Measurements from ENCODE around the gene KLB.
"Not testable (repeated sequence)": the region's sequence is repeated elsewhere in the genome, so short reads cannot be mapped to it uniquely, and the experiment has no call there.

The KLB gene

DNA sequence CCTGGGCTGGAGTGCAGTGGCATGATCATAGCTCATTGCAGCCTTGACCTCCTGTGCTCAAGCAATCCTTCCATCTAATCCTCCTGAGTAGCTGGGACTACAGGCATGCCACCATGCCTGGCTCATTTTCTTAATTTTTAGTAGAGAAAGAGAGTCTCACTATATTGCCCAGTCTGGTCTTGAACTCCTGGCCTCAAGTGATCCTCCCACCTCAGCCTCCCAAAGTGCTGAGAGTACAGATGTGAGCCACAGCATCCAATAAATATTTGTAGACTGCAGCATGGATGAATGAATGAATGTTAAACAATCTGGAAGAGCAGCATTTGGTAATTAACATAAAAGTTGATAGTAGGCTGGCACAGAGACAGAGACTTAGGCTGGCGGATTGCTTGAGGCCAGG, 20.0 kb downstream of the KLB start:
- DNase-seq (ENCODE audit: low spot score): no peak

DNA sequence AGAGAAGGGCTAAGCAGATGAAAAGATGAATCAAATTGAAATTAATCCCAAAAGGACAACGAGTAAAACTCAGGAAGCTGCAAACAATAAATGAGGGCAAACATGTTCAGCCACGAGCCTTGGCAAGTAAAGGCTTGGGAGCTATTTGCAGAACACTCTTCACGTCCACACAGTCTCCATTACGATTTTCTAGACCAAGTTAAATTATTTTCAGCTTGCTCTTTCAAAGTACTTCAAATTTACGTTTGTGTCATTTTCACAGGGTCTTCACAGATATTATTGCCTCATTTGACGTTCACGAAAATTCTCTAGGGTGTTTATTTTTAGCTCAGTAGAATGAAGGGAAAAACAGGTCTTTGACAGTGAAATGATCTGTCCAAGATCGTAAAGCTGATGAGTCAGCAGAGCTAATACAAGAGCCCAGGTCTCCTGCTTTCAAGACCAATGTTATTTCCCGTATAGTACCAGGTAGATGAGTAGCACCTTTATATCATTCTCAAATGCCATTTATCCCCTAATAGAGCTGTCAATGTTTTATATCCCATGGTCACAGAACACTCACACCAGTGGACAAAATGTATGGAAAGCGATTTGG, 20.9 kb downstream of the KLB start:
- DNase-seq (ENCODE audit: low spot score): no peak

DNA sequence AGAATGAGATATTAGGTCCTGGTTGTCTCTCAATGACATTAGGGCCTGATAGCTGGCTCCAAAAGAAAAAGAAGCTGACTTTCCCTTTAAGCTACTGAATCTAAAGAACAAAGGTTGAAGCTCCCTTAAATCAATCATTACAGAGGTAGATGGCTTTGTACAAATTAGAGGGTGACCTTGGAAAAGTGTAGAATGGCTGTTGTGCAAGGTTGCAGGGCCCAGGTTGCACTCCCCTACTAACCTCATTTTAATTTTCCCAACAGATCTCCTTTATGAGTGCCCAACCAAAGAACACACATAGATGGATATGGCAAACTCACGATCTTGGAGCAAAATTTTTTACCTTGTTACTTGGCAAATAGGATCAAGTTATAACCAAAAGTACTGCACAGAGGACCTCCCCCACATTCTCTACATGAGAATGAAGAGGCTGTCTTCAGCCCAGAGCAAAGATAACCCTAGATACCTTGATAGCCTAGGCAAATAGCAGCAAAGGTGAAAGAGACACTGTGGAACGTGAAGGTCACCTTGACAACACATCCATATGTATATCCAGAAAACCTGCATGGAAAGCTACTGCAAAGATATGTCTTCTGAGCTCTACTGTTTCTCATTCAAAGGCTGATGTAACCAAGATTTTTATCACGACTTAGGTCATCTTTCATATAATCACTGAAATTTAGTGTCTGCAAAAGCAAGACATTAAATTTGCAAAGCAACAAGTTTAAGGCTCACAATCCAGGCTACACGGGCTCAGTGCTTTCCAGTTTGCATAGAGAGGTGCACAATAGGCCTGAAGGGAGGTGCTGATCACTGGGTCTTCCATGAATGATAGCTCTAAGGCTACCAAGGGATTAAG, 23.0 kb downstream of the KLB start:
- no peak for DNase-seq (ENCODE audit: low spot score)

DNA sequence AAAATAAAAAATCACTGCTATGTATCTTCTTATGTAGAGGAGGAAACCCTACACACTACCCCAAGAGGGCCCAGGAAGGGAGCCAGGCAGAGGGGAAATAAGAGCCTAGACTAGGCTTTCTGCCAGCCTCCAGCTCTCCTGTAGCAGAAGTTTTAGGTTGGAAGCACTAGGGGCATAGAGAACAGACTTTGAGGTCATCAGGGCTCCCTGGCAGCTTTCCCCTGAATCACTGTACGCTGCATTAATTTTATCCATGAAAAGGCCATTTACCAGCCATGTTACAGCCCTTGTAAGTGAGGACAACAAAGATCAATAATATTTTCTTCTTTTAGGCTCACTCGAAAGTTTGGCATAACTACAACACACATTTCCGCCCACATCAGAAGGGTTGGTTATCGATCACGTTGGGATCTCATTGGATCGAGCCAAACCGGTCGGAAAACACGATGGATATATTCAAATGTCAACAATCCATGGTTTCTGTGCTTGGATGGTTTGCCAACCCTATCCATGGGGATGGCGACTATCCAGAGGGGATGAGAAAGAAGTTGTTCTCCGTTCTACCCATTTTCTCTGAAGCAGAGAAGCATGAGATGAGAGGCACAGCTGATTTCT, 27.3 kb downstream of the KLB start:
- no peak for DNase-seq (ENCODE audit: low spot score)

DNA sequence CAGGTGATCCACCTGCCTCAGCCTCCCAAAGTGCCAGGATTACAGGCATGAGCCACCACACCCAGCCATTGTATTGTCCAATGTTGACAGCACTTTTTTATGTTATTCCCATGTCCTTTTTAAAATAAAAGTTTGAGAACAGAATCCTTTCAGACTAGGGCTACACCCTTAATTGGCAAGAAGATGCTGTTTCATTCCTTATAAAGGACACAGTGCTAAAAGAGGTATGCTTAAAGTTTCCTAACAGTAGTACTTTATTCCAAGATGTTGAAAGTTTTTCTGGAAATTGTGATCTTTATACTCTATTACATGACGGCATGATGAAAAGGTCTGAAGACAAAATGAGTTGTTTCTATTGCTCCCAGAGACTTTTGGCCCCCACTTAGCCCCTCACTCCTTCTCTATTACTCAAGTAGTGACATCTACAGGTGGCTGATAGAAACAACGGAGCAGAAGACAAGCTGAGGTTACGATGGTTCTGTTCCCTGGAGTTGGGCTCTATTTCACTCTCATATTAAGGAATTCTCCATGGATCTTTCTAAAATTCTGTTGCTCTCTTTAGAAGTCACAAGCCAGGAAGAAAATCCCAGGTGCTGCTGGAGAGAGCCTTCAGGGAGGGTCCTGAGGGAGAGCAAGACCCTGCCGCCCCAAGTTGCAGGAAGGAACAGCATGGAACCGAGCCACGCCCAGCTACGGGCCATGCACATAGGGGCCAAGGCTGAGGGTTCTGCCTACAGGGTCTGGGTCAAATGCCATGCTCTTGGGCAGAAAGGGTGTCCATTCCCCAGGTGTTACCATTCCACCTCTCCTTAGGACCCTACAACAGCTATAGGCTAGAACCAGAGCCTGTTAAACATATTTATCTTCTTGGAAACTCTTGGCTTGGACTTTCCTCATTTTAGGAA, 29.2 kb downstream of the KLB start:
- no peak for DNase-seq (ENCODE audit: low spot score)

DNA sequence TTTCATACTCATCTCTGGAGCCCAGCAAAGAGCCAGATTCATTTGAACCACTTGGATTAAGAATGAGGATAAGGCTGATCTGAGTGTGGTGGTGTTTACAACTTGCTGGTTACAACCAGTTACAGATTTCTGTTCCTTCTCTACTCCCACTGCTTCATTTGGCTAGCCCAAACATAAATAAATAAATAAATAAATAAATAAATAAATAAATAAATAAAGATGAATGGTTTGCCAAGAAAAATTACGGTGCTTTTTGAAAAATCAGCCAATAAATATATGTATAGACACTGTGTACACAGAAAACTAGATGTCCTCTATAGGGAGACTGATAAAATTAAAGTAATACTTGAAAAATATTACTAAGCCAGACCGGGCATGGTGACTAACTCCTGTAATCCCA, 34.9 kb downstream of the KLB start:
- DNase-seq (ENCODE audit: low spot score): no peak

DNA sequence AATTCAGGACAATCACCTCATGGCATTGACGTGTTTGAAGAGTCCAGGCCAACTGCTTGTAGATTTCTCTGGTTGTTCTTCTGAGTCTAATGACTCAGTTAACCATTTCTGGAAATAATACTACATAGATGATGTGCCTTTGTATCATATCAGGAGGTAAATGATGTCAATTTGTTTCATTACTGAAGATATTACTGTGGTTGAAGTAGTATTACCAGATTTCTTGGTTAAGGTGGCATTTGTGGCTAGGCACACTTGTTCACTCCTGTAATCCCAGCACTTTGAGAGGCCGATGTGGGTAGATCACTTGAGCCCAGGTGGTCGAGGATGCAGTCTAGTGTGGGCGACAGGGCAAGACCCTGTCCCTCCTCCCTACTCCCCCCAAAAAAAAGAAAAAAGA, 36.3 kb downstream of the KLB start:
- no peak for DNase-seq (ENCODE audit: low spot score)

DNA sequence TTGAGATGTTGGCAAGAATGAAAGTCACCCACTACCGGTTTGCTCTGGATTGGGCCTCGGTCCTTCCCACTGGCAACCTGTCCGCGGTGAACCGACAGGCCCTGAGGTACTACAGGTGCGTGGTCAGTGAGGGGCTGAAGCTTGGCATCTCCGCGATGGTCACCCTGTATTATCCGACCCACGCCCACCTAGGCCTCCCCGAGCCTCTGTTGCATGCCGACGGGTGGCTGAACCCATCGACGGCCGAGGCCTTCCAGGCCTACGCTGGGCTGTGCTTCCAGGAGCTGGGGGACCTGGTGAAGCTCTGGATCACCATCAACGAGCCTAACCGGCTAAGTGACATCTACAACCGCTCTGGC, 39.7 kb downstream of the KLB start:
- no peak for DNase-seq (ENCODE audit: low spot score)

DNA sequence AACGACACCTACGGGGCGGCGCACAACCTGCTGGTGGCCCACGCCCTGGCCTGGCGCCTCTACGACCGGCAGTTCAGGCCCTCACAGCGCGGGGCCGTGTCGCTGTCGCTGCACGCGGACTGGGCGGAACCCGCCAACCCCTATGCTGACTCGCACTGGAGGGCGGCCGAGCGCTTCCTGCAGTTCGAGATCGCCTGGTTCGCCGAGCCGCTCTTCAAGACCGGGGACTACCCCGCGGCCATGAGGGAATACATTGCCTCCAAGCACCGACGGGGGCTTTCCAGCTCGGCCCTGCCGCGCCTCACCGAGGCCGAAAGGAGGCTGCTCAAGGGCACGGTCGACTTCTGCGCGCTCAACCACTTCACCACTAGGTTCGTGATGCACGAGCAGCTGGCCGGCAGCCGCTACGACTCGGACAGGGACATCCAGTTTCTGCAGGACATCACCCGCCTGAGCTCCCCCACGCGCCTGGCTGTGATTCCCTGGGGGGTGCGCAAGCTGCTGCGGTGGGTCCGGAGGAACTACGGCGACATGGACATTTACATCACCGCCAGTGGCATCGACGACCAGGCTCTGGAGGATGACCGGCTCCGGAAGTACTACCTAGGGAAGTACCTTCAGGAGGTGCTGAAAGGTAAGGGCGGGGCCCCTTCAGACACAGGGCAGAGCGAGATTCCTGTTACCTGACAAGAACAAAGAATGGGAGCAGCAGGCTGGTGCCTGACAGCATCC, 40.3 kb downstream of the KLB start:
- peak; percentile 48 for DNase-seq (ENCODE audit: low spot score)

DNA sequence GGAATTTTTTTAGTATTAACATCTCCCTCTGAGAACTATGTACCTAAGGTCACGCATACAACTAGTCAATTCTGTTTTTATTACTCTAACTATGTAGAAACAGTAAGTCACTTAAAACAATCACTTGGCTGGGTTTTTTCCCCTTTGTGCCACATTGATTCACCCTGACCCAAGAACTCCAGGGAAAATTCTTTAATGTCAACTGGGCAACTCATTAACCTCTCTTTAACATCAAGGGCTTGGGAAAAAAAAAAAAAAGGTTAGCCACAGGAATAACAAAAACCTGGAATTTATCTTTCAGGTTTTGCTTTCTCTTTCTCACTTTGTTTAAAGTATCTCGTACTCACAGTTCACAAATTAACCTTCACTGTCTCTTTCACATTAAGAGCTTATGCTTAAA, 43.9 kb downstream of the KLB start:
- no peak for DNase-seq (ENCODE audit: low spot score)

DNA sequence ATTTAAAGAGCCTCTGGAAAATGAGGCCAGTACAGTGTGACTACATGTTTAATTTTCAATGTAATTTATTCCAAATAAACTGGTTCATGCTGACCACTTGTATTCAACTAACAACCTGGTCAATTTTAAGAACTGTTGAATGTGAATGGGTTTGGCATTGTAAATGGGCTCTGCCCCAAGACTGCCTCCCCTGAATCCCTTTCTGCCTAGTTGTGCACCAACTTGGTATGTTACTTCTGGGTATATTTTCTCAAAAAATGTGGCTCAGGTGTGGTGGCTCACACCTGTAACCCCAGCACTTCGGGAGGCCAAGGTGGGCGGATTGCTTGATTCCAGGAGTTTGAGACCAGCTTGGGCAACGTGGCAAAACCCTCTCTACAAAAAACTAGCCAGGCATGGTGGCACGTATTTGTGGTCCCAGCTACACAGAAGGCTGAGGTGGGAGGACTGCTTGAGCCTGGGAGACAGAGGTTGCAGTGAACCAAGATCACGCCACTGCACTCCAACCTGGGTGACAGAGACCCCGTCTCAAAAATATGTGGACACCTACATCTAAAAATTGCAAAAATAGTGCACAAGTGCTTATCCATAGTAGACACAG, 44.8 kb downstream of the KLB start:
- DNase-seq (ENCODE audit: low spot score): no peak

DNA sequence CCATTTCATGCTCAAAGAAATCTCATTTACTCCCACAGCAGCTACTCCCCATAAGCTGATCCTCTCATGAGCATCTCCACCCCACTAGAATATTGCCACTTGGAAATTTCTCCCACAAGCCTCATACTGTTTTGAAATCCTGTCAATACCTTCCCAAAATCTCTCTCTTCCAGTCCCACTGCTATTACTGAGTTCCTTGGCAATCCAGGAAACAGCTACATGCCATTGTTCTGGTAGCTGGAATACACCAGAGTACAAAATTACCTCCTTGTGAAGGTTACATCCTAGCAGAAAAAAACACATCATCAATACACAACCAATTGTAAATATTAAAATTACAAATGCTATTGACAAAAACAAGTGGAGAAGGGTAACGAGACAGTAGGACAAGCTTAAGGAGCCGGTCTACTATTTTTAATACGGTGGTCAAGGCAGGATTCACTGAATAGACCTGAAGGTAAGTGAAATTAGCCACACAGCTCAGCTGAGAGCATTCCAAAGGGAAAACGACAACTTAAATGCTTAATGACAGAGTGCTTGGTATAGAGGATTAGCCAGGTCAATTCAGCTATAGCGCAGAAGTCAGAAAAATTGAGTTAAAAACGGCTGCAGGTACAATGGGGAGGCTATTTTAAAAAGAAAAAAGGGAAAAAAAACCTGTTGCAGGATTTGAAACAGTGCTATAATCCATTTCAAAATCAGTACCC, 45.6 kb downstream of the KLB start:
- no peak for DNase-seq (ENCODE audit: low spot score)

DNA sequence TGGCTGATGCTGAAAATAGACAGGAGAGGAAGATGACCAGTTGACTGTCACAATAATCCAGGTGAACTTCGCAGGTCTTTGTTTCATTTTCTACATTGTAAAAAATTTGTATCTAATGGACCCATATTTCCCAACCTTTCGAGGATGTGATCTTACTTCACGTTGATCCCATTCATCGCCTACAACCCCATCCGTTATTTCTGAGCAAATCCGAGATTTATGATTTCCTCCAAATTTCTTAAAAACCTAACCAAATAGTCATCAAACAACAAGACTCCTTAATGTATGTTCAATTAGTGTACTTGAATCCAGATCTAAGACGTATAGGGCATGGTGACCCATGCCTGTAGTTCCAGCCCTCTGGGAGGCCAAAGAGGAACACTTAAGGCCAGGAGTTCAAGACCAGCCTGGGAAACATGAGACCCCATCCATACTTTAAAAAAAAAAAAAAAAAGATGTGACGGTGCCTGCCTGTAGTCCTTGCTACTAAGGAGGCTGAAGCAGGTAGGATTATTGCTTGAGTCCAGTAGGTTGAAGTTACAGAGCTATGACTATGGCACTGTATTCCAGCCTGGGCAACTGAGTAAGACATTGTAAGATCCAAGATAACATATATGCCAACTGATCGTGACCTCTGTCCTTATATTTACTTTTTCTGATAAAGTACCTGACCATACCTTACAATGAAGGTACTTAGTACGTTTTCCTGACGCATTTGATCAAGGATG, 46.3 kb downstream of the KLB start:
- no peak for DNase-seq (ENCODE audit: low spot score)

DNA sequence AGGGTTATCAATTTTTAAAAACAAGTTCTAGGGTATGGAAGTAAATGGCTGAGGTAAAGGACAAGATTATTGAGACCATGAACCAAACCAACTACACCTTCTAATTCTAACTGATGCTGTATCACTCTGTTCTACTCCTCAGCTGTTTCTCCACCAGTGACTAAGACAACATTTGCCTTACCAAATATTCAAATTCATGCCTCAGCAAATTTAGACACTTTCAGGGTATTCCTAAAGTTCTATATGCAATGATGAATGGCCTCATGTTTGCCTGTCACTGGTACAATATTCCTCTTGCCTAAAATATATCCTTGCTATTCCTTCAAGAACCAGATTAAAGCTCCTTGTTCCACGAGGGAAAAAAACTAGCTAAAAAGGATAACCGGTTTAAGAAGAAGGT, 47.0 kb downstream of the KLB start:
- DNase-seq (ENCODE audit: low spot score): no peak

DNA sequence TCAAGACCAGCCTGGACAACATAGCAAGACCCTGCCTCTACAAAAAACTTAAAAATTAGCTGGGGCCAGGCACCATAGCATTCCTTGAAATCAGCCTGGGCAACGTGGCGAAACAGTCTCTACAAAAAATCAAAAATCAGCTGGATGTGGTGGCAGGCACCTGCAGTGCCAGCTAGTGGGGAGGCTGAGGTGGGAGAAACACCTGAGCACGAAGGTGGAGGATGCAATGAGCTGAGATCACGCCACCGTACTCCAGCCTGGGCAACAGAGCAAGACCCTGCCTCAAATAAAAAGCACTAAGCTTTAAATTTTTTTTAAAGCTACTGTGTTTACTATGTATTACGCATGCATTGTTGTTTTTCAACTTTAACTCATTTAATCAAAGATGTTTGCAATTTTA, 48.8 kb downstream of the KLB start:
- DNase-seq (ENCODE audit: low spot score): no peak

DNA sequence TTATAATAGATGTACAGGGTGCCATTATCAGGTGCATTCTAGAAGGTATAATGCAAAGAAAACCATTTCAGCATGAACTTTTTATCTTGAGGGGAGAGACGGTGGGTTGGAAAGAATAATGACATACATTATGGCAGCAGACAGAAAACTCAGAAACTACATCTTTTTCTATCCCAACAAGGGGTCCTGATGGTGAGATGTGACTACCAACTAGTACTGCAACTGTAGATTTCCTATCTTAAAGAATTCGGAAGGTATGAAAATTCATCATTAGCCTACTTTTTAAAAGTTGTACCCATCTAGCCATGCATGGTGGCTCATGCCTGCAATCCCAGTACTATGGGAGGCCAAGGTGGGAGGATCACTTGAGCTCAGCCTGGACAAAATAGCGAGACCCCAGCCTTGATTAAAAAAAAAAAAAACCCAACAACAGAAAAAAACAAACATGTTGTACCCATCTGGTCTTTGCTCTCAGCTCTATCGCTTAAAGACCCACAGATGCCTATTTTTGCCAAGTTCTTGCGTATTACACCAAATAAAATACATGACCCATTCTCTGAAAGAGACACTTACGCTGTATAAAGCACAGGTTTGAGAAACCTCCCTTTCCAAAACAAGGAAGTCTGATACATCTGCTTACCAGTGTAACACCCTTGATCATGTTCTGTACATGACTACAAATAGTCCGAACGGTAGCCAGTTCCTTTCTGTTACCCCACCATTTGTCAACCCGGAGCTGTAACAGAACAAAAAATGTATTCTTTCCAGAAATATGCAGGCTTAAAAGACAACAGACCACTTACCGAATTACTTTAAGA, 50.4 kb downstream of the KLB start:
- no peak for DNase-seq (ENCODE audit: low spot score)

DNA sequence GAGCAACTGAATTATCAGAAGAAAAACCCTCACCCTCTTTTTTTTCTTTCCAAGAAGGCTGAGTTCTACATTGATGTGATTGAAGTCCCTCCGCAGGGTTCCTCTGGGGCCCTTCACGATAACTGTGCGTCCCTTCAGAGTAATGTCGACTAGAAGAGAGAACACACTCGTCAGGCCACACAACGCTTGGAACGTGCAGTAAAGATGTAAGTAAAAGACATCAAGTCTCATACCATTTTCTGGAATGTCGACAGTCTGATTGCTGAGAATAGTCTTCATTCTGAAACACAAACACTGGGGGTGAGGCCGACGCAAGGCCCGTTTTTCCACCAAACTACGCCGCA, 51.4 kb downstream of the KLB start:
- DNase-seq (ENCODE audit: low spot score): not testable (repeated sequence)

DNA sequence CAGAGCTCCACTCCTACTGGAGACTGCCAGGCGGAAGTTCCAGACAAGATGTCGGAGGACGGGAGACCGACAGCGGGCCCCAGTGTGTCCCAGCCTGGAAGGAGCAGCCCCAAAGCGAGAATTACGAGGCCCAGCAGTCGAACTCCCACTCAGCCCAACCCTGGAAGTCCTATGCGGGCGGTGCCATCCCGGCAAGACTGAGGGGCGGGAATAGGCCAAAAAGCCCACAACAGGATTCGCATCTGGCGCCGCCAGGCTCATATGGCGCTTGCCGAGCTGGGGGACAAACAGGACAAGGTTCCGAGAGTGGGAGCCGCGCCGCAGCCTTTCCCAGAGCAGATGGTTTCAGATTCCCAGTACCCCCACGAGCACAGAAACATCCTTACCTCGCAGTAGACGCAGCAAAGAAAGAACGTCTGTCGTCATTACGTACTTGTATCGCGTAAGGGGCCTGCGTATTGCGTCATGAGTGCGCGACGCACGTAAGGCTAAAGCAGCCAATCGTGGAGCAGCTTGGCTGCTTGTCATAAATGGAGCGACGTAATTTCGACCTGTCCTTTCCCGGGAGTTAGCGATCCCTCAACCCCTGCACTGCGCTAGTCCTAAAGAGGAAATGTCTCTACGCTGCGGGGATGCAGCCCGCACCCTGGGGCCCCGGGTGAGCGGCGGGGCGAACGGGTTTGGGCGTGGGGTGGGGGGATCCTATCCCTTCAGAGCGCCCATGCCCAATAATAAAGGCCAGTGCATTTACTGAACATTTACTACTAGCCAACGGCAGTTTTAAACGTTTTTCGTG, 52.0 kb downstream of the KLB start, which contains the start of the genes LIAS and RPL9:
TSS of gene LIAS (plus strand) at position 552 of the 796 bp plus-strand sequence. CDS start at position 614, 62 bp downstream.
TSS of gene RPL9 (minus strand) at position 418 of the 796 bp plus-strand sequence. CDS start 483 bp downstream, outside the sequence.
- peak; percentile 96 for DNase-seq (ENCODE audit: low spot score)
